HEK293 (cell line): ENCODE data around the gene TMEM198.

Experiments
- CTCF ChIA-PET: fragments of 350-600 bp; formaldehyde crosslinking; extraction: SDS; loops from one replicate; lab custom pipeline; 2021; ENCODE audit warnings: antibody characterized with exemption; lab: Yijun Ruan, JAX
- POLR2A ChIA-PET: fragments of 300-600 bp; formaldehyde crosslinking; extraction: SDS; loops from one replicate; lab custom pipeline; 2020; ENCODE audit warnings: antibody characterized with exemption, inconsistent platforms; lab: Yijun Ruan, JAX
- H3K27ac ChIP-seq: fragments of 200-500 bp; sonication (Bioruptor generic); 2 replicates; pipeline ENCODE4 v1.5.1; 2014; ENCODE audit warnings: low read depth, low read length, control low read depth, inconsistent platforms; ENCODE audit errors: extremely low read depth
- H3K36me3 ChIP-seq, 2 experiments: fragments of 200-500 bp in 1 of 2; sonication (Bioruptor generic) in 1 of 2; 1 replicate in 1 of 2; 2 replicates in 1 of 2; pipeline ENCODE4 v1.5.1; 2014 to 2017; ENCODE audit warnings: inconsistent platforms in 2 of 2, low read length in 2 of 2; ENCODE audit not compliant: control insufficient read depth in 2 of 2, insufficient read depth in 1 of 2
- H3K4me1 ChIP-seq: fragments of 200-500 bp; sonication (Bioruptor generic); 2 replicates; pipeline ENCODE4 v1.5.1; 2014; ENCODE audit warnings: mild to moderate bottlenecking, low read length, inconsistent platforms; ENCODE audit not compliant: control insufficient read depth, insufficient read depth
- H3K4me3 ChIP-seq: 2 replicates; pipeline ENCODE4 v1.5.1; 2011; ENCODE audit warnings: low read depth, mild to moderate bottlenecking, control low read depth, low read length, moderate library complexity
- H3K9me3 ChIP-seq: fragments of 200-500 bp; sonication (Bioruptor generic); 2 replicates; pipeline ENCODE4 v1.5.1; 2014; ENCODE audit warnings: low read depth, low read length, inconsistent platforms; ENCODE audit not compliant: control insufficient read depth, insufficient read depth
- GLIS1 ChIP-seq: fragments of 450-650 bp; formaldehyde crosslinking; IDR thresholded peaks from 2 replicates; pipeline ENCODE4 v1.5.1; 2016; ENCODE audit warnings: missing biosample characterization, missing genetic modification characterization
- GLIS2 ChIP-seq: fragments of 450-650 bp; formaldehyde crosslinking; IDR thresholded peaks from 2 replicates; pipeline ENCODE4 v1.5.1; 2016; ENCODE audit warnings: missing biosample characterization, missing genetic modification characterization
- HOXA7 ChIP-seq: sonication (generic); formaldehyde crosslinking; IDR thresholded peaks from 2 replicates; pipeline ENCODE4 v1.8.1; 2022; ENCODE audit warnings: missing genetic modification reagents, borderline replicate concordance
- KLF1 ChIP-seq: fragments of 450-650 bp; formaldehyde crosslinking; IDR thresholded peaks from 2 replicates; pipeline ENCODE4 v1.5.1; 2016; ENCODE audit warnings: missing biosample characterization, missing genetic modification characterization
- KLF16 ChIP-seq: fragments of 450-650 bp; formaldehyde crosslinking; IDR thresholded peaks from 2 replicates; pipeline ENCODE4 v1.5.1; 2017; ENCODE audit warnings: missing biosample characterization, missing genetic modification characterization
- ZBTB17 ChIP-seq: fragments of 450-650 bp; formaldehyde crosslinking; IDR thresholded peaks from 2 replicates; pipeline ENCODE4 v1.5.1; 2016; ENCODE audit warnings: missing biosample characterization, missing genetic modification characterization
- ZBTB49 ChIP-seq: fragments of 450-650 bp; formaldehyde crosslinking; IDR thresholded peaks from 2 replicates; pipeline ENCODE4 v1.5.1; 2016; ENCODE audit warnings: missing biosample characterization, missing genetic modification characterization, low read depth
- ZBTB7A ChIP-seq: fragments of 450-650 bp; formaldehyde crosslinking; IDR thresholded peaks from 2 replicates; pipeline ENCODE4 v1.5.1; 2016; ENCODE audit warnings: low read depth, missing biosample characterization, missing genetic modification characterization
- ZFHX2 ChIP-seq: fragments of 450-650 bp; formaldehyde crosslinking; conservative IDR thresholded peaks from 2 replicates; pipeline ENCODE4 v1.5.1; 2016; ENCODE audit warnings: missing biosample characterization, missing genetic modification characterization
- ZFP3 ChIP-seq: fragments of 450-650 bp; formaldehyde crosslinking; IDR thresholded peaks from 2 replicates; pipeline ENCODE4 v1.5.1; 2016; ENCODE audit warnings: low read depth, missing biosample characterization, missing genetic modification characterization
- ZNF10 ChIP-seq: fragments of 450-650 bp; formaldehyde crosslinking; IDR thresholded peaks from 2 replicates; pipeline ENCODE4 v1.5.1; 2017; ENCODE audit warnings: missing biosample characterization, missing genetic modification characterization
- ZNF132 ChIP-seq: fragments of 450-650 bp; formaldehyde crosslinking; IDR thresholded peaks from 2 replicates; pipeline ENCODE4 v1.5.1; 2017; ENCODE audit warnings: missing biosample characterization, missing genetic modification characterization, borderline replicate concordance
- ZNF16 ChIP-seq: fragments of 450-650 bp; formaldehyde crosslinking; IDR thresholded peaks from 2 replicates; pipeline ENCODE4 v1.5.1; 2016; ENCODE audit warnings: low read depth, missing biosample characterization, missing genetic modification characterization
- ZNF175 ChIP-seq: fragments of 450-650 bp; formaldehyde crosslinking; IDR thresholded peaks from 2 replicates; pipeline ENCODE4 v1.5.1; 2016; ENCODE audit warnings: missing biosample characterization, missing genetic modification characterization
- ZNF2 ChIP-seq: fragments of 450-650 bp; formaldehyde crosslinking; IDR thresholded peaks from 2 replicates; pipeline ENCODE4 v1.5.1; 2016; ENCODE audit warnings: missing biosample characterization, missing genetic modification characterization
- ZNF23 ChIP-seq: fragments of 450-650 bp; formaldehyde crosslinking; IDR thresholded peaks from 2 replicates; pipeline ENCODE4 v1.5.1; 2016; ENCODE audit warnings: missing biosample characterization, missing genetic modification characterization, borderline replicate concordance
- ZNF324 ChIP-seq: fragments of 450-650 bp; formaldehyde crosslinking; IDR thresholded peaks from 2 replicates; pipeline ENCODE4 v1.5.1; 2016; ENCODE audit warnings: missing biosample characterization, missing genetic modification characterization
- ZNF354C ChIP-seq: fragments of 450-650 bp; formaldehyde crosslinking; IDR thresholded peaks from 2 replicates; pipeline ENCODE4 v1.5.1; 2016; ENCODE audit warnings: missing biosample characterization, missing genetic modification characterization, low read depth, borderline replicate concordance
- ZNF549 ChIP-seq: fragments of 450-650 bp; IDR thresholded peaks from 2 replicates; pipeline ENCODE4 v1.5.1; 2018; ENCODE audit warnings: missing biosample characterization, missing genetic modification characterization, mild to moderate bottlenecking, inconsistent platforms, moderate library complexity
- ZNF558 ChIP-seq: fragments of 450-650 bp; formaldehyde crosslinking; IDR thresholded peaks from 2 replicates; pipeline ENCODE4 v1.5.1; 2016; ENCODE audit warnings: missing biosample characterization, missing genetic modification characterization
- ZNF571 ChIP-seq: fragments of 450-650 bp; formaldehyde crosslinking; IDR thresholded peaks from 2 replicates; pipeline ENCODE4 v1.5.0; 2017; ENCODE audit warnings: missing biosample characterization, missing genetic modification characterization
- ZNF670 ChIP-seq: fragments of 450-650 bp; formaldehyde crosslinking; IDR thresholded peaks from 2 replicates; pipeline ENCODE4 v1.5.1; 2016; ENCODE audit warnings: missing biosample characterization, missing genetic modification characterization, low read depth
- ZNF76 ChIP-seq: fragments of 450-650 bp; formaldehyde crosslinking; IDR thresholded peaks from 2 replicates; pipeline ENCODE4; 2016; ENCODE audit warnings: low read depth, missing biosample characterization, missing genetic modification characterization, borderline replicate concordance
- ZNF768 ChIP-seq: fragments of 450-650 bp; formaldehyde crosslinking; IDR thresholded peaks from 2 replicates; pipeline ENCODE4 v1.5.1; 2018; ENCODE audit warnings: missing biosample characterization, mild to moderate bottlenecking, missing genetic modification characterization
- ZNF791 ChIP-seq: fragments of 450-650 bp; formaldehyde crosslinking; IDR thresholded peaks from 2 replicates; pipeline ENCODE4 v1.5.1; 2016; ENCODE audit warnings: missing biosample characterization, missing genetic modification characterization
- ZNF792 ChIP-seq: fragments of 450-650 bp; formaldehyde crosslinking; IDR thresholded peaks from 2 replicates; pipeline ENCODE4 v1.5.1; 2016; ENCODE audit warnings: missing biosample characterization, missing genetic modification characterization
- ZSCAN23 ChIP-seq: fragments of 450-650 bp; formaldehyde crosslinking; IDR thresholded peaks from 2 replicates; pipeline ENCODE4 v1.5.1; 2016; ENCODE audit warnings: missing biosample characterization, missing genetic modification characterization
- TF ChIP-seq, protein P1 (sequence below): fragments of 450-650 bp; formaldehyde crosslinking; IDR thresholded peaks from 2 replicates; pipeline ENCODE4 v1.5.1; 2017; ENCODE audit warnings: missing biosample characterization, missing genetic modification characterization
- TF ChIP-seq, protein P2 (sequence below): fragments of 450-650 bp; formaldehyde crosslinking; IDR thresholded peaks from 2 replicates; pipeline ENCODE4 v1.5.1; 2017; ENCODE audit warnings: missing biosample characterization, mild to moderate bottlenecking, missing genetic modification characterization, moderate library complexity
- TF ChIP-seq, protein P3 (sequence below): fragments of 450-650 bp; formaldehyde crosslinking; IDR thresholded peaks from 2 replicates; pipeline ENCODE4 v1.5.1; 2016; ENCODE audit warnings: missing biosample characterization, missing genetic modification characterization
- TF ChIP-seq, protein P4 (sequence below): fragments of 450-650 bp; formaldehyde crosslinking; IDR thresholded peaks from 2 replicates; pipeline ENCODE4 v1.5.1; 2016; ENCODE audit warnings: missing biosample characterization, missing genetic modification characterization

TMEM198 gene

DNA sequence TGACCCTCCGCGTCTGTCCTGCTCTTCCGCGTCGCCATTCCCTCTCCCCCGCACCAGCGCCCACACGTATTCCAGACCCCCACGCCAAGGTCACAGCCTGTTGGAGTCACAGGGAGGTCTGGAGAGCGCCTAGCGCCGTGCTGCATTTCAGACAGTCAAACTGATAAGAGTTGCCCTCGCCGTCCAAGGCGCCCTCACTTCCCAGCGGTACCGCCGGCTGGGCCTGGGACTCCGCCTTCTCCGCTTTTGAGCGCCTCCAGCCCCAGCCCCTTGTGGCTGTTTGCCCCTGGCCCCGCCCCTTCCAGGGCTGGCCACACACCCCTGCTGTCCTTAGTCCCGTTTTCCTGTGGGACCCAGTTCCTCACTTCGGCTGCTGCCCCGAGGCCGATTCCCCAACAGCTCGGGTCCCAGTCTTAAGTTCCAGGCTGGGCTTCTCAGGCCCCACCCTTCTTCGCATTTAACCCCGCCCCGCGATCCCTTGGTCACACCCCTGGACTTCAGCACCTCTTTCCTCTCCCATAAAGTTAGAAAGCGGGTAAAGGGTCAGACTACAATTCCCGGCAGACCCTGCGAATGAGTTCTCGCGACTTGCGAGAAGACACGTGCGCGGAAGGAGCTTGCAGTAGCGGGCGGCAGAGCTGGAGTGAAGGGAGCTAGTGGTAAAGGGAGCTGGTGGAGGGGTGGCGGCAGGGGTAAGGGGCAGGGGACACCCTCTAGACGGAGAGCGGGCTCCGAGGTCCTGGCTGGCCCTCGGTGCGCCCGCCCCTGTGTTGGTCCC lies 45.4 kb upstream of the TMEM198 start, which contains the start of gene GMPPA (continued):
- TF ChIP-seq ZNF549 (tag by site-specific recombination) = no peak
- no peak for TF ChIP-seq HOXA7 (CRISPR knock-in tag)
- TF ChIP-seq ZNF670 (tag by site-specific recombination) = no peak
- TF ChIP-seq ZBTB7A (tag by site-specific recombination) = no peak
- peak; percentile 73 for TF ChIP-seq ZBTB17 (tag by site-specific recombination)
- TF ChIP-seq ZNF324 (tag by site-specific recombination) = no peak
- no peak for TF ChIP-seq KLF16 (tag by site-specific recombination)
- peak; percentile 81 for TF ChIP-seq ZFHX2
- TF ChIP-seq, protein P1, sequence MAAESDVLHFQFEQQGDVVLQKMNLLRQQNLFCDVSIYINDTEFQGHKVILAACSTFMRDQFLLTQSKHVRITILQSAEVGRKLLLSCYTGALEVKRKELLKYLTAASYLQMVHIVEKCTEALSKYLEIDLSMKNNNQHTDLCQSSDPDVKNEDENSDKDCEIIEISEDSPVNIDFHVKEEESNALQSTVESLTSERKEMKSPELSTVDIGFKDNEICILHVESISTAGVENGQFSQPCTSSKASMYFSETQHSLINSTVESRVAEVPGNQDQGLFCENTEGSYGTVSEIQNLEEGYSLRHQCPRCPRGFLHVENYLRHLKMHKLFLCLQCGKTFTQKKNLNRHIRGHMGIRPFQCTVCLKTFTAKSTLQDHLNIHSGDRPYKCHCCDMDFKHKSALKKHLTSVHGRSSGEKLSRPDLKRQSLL = no peak
- no peak for TF ChIP-seq ZNF791 (tag by site-specific recombination)
- TF ChIP-seq ZSCAN23 (tag by site-specific recombination) = no peak
- no peak for TF ChIP-seq ZNF2 (tag by site-specific recombination)
- TF ChIP-seq ZNF10 (tag by site-specific recombination) = no peak
- TF ChIP-seq GLIS1 (tag by site-specific recombination) = peak; percentile 34
- no peak for TF ChIP-seq ZBTB49
- TF ChIP-seq, protein P2, sequence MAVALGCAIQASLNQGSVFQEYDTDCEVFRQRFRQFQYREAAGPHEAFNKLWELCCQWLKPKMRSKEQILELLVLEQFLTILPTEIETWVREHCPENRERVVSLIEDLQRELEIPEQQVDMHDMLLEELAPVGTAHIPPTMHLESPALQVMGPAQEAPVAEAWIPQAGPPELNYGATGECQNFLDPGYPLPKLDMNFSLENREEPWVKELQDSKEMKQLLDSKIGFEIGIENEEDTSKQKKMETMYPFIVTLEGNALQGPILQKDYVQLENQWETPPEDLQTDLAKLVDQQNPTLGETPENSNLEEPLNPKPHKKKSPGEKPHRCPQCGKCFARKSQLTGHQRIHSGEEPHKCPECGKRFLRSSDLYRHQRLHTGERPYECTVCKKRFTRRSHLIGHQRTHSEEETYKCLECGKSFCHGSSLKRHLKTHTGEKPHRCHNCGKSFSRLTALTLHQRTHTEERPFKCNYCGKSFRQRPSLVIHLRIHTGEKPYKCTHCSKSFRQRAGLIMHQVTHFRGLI (tag by site-specific recombination) = peak; percentile 57; the same call in 1 of the 2 replicates
- TF ChIP-seq ZNF16 (tag by site-specific recombination) = no peak
- TF ChIP-seq ZFP3 (tag by site-specific recombination) = no peak
- TF ChIP-seq, all 188 proteins: peak for 32

DNA sequence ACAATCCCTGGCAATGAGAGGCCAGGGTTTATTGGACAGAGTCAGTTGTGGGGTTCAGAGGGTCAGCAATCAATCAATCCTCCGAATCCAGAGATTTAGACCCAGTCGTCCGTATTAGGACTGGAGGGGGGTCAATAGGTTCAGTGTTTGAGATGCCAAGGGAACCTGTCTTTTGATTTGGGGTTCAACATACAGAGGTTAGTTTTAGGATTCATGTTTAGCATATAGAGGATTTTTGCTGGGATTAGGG lies 44.8 kb upstream of the TMEM198 start:
- H3K9me3 ChIP-seq = no peaks in the 10 kb centered on the region
- peak overlapping the region; percentile 69 for H3K4me3 ChIP-seq
- H3K36me3 ChIP-seq = peaks cover 0 to 18% of the 10 kb centered on the region in 2 experiments; a peak in 2 of 3 replicates
- H3K27ac ChIP-seq = peak overlapping the region; percentile 33; the same call in 1 of the 2 replicates
- CTCF ChIA-PET = interaction anchor here (0.7 to 11.4 kb wide), 9 partner anchors 13 to 524 kb away, joined by 3 to 252 read pairs (median 11); partner anchors contain the start of gene ASIC4
- POLR2A ChIA-PET = interaction anchor here (0.8 to 2.3 kb wide), 18 partner anchors 9 to 111 kb away, joined by 3 to 21 read pairs (median 5); partner anchors contain the start of genes ASIC4, CHPF, DNPEP and TMEM198
- H3K4me1 ChIP-seq = peaks cover 8% of the 10 kb centered on the region; the same call in 1 of the 2 replicates
- TF ChIP-seq ZNF571 (tag by site-specific recombination) (no peak), ZNF175 (tag by site-specific recombination) (no peak), GLIS2 (tag by site-specific recombination) (no peak), ZNF792 (tag by site-specific recombination) (no peak), KLF1 (tag by site-specific recombination) (no peak), ZNF132 (tag by site-specific recombination) (no peak), ZNF354C (tag by site-specific recombination) (no peak), ZNF558 (tag by site-specific recombination) (no peak), ZNF76 (tag by site-specific recombination) (no peak), ZNF768 (tag by site-specific recombination) (no peak), ZNF23 (no peak)
- TF ChIP-seq, protein P3, sequence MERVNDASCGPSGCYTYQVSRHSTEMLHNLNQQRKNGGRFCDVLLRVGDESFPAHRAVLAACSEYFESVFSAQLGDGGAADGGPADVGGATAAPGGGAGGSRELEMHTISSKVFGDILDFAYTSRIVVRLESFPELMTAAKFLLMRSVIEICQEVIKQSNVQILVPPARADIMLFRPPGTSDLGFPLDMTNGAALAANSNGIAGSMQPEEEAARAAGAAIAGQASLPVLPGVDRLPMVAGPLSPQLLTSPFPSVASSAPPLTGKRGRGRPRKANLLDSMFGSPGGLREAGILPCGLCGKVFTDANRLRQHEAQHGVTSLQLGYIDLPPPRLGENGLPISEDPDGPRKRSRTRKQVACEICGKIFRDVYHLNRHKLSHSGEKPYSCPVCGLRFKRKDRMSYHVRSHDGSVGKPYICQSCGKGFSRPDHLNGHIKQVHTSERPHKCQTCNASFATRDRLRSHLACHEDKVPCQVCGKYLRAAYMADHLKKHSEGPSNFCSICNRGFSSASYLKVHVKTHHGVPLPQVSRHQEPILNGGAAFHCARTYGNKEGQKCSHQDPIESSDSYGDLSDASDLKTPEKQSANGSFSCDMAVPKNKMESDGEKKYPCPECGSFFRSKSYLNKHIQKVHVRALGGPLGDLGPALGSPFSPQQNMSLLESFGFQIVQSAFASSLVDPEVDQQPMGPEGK (tag by site-specific recombination) = no peak
- TF ChIP-seq, protein P4, sequence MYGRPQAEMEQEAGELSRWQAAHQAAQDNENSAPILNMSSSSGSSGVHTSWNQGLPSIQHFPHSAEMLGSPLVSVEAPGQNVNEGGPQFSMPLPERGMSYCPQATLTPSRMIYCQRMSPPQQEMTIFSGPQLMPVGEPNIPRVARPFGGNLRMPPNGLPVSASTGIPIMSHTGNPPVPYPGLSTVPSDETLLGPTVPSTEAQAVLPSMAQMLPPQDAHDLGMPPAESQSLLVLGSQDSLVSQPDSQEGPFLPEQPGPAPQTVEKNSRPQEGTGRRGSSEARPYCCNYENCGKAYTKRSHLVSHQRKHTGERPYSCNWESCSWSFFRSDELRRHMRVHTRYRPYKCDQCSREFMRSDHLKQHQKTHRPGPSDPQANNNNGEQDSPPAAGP (tag by site-specific recombination) = no peak
